ENCODE measurements around the gene DDA1. TPM values are rescaled to one million over a fixed set of nuclear protein-coding genes. Genes with fewer than 3 reads are reported as not detected.

The DDA1 gene
- total RNA-seq, 1 donor from 2014 or later, result 123 TPM

DNA sequence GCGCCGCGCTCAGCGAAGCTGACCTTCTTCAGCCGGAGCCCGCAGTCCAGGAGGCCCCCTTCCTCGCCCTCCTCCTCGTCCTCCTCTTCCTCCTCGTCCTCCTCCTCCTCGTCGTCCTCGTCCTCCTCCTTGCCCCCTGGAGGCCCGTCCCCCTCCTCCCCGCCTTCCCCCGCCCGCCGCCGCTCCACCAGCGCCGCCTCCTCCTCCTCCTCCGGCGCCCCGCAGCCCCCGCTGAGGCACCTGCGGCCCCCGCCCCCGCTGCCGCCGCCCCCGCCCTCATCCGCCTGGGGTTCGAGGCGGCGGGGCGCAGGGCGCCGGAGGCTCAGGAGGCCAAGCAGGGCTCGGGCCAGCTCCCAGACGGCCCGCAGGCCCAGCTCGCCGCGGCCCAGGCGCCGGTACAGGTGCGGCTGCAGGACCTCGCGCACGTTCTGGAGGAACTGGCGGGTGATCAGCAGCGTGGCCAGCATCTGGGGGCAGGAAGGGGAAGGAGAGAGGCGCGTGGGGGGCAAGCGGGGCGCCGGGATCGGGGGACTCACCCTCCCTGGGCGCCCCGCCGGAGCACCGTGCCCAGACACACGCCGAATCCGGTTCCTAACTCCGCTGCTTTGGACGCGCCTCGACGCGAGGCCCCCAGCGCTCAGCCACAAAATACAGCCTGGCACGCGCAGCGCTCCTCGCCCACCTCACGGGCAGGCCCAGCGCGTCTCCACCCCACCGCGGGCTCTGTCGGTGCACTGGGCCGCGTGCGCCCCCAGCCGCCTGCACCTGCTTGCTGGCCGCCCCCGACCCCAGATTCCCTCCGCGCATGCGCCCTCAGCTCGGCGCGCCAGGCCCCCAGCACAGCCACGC is 19.4 kb downstream of the DDA1 start:
- Mint-ChIP-seq H3K4me3 (ENCODE audit: unreplicated experiment) (no peak overlapping the region), H3K27me3 (ENCODE audit: low read depth, unreplicated experiment) (peaks cover 2% of the 10 kb centered on the region), H3K9me3 (ENCODE audit: unreplicated experiment) (no peaks in the 10 kb centered on the region), H3K4me1 (ENCODE audit: low read depth, unreplicated experiment) (peaks cover 6% of the 10 kb centered on the region), H3K36me3 (ENCODE audit: low read depth, unreplicated experiment) (peaks cover 5% of the 10 kb centered on the region), H3K27ac (ENCODE audit: unreplicated experiment) (no peak overlapping the region)
- Histone ChIP-seq H3K36me3 (ENCODE audit: insufficient read depth, low read length) (no peaks in the 10 kb centered on the region), H3K4me1 (ENCODE audit: insufficient read depth, low read length) (peaks cover 6% of the 10 kb centered on the region), H3K9me3 (ENCODE audit: insufficient read depth, low read depth, low read length) (no peaks in the 10 kb centered on the region), H3K27me3 (ENCODE audit: insufficient read depth, low read length) (no peaks in the 10 kb centered on the region), H3K4me3 (ENCODE audit: insufficient read depth, low read depth, low read length) (no peak overlapping the region), H3K9ac (ENCODE audit: low read length) (no peak overlapping the region), H2AFZ (ENCODE audit: low read depth, low read length) (no peak overlapping the region), H4K20me1 (ENCODE audit: insufficient read depth, low read length) (peaks cover 2% of the 10 kb centered on the region), H3K79me2 (ENCODE audit: insufficient read depth, low read length) (no peaks in the 10 kb centered on the region), H3K27ac (ENCODE audit: low read depth, low read length) (no peak overlapping the region), H3K4me2 (ENCODE audit: low read length) (no peak overlapping the region)
- FAIRE-seq (no peak), DNase-seq (ENCODE audit: low read depth) (no peak)
- TF ChIP-seq, protein P1, sequence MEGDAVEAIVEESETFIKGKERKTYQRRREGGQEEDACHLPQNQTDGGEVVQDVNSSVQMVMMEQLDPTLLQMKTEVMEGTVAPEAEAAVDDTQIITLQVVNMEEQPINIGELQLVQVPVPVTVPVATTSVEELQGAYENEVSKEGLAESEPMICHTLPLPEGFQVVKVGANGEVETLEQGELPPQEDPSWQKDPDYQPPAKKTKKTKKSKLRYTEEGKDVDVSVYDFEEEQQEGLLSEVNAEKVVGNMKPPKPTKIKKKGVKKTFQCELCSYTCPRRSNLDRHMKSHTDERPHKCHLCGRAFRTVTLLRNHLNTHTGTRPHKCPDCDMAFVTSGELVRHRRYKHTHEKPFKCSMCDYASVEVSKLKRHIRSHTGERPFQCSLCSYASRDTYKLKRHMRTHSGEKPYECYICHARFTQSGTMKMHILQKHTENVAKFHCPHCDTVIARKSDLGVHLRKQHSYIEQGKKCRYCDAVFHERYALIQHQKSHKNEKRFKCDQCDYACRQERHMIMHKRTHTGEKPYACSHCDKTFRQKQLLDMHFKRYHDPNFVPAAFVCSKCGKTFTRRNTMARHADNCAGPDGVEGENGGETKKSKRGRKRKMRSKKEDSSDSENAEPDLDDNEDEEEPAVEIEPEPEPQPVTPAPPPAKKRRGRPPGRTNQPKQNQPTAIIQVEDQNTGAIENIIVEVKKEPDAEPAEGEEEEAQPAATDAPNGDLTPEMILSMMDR (IDR thresholded peaks at IDR 0.05; ENCODE audit: insufficient read depth, low read depth, low read length), result no peak
- peak; percentile 46 for TF ChIP-seq EZH2 (IDR thresholded peaks at IDR 0.05; ENCODE audit: insufficient read depth, low read length)

DNA sequence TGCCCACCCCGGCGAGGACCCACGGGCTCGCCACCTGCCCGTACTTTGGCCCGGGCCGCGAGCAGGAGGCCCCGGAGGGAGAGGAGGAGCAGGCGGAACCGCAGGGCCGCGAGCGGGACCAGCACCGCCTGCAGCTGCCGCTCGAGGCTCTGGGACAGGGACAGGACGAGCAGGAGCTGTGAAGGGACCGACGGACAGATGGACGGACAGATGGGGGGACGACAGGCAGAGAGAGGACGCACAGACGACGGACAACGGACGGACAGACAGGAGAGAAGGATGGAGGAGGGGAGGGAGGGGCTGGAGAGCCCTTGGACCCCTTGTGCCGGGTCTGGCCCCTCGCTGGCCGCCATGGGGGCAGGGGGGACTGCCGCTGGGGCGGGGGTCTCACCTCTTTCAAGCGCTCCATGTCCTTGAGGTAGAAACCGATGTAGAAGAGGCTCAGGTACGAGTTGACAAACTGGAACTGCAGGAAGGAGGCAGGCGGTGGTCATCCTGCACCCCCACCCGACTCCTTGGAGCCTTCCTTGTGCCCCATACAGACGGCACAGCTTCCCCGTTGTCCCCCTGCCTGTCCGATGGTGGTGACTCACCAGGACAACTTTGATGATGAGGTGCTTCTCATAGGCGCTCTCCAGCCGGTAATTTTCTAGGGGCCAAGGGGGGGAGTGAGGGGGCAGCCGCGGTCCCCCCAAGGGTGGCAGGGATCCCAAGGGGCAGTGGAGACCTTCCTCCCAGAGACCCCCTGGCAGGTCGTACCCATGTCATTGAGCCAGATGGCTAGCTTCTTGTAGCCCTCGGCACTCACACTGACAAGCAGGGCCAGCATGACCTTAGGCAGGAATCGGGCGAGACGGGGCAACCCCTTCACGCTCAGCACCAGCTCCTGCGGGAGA is 20.3 kb downstream of the DDA1 start:
- H3K79me2 ChIP-seq (ENCODE audit: insufficient read depth, low read length), result no peaks in the 10 kb centered on the region
- TF ChIP-seq EZH2 (IDR thresholded peaks at IDR 0.05; ENCODE audit: insufficient read depth, low read length), result no peak
- TF ChIP-seq, protein P1 (IDR thresholded peaks at IDR 0.05; ENCODE audit: insufficient read depth, low read depth, low read length), result no peak
- H3K27ac Mint-ChIP-seq (ENCODE audit: unreplicated experiment), result no peak overlapping the region
- H3K27me3 Mint-ChIP-seq (ENCODE audit: low read depth, unreplicated experiment), result peaks cover 2% of the 10 kb centered on the region
- peaks cover 6% of the 10 kb centered on the region for H3K4me1 Mint-ChIP-seq (ENCODE audit: low read depth, unreplicated experiment)
- DNase-seq (ENCODE audit: low read depth) (no peak), FAIRE-seq (no peak)
- H3K27me3 ChIP-seq (ENCODE audit: insufficient read depth, low read length), result no peaks in the 10 kb centered on the region
- peaks cover 2% of the 10 kb centered on the region for H4K20me1 ChIP-seq (ENCODE audit: insufficient read depth, low read length)
- no peak overlapping the region for H3K4me3 ChIP-seq (ENCODE audit: insufficient read depth, low read depth, low read length)
- H2AFZ ChIP-seq (ENCODE audit: low read depth, low read length), result no peak overlapping the region
- no peak overlapping the region for H3K4me3 Mint-ChIP-seq (ENCODE audit: unreplicated experiment)
- H3K9me3 Mint-ChIP-seq (ENCODE audit: unreplicated experiment), result no peaks in the 10 kb centered on the region
- no peak overlapping the region for H3K4me2 ChIP-seq (ENCODE audit: low read length)
- H3K27ac ChIP-seq (ENCODE audit: low read depth, low read length), result no peak overlapping the region
- no peak overlapping the region for H3K9ac ChIP-seq (ENCODE audit: low read length)
- H3K36me3 ChIP-seq (ENCODE audit: insufficient read depth, low read length), result no peaks in the 10 kb centered on the region
- H3K9me3 ChIP-seq (ENCODE audit: insufficient read depth, low read depth, low read length), result no peaks in the 10 kb centered on the region
- peaks cover 11% of the 10 kb centered on the region for H3K4me1 ChIP-seq (ENCODE audit: insufficient read depth, low read length)
- H3K36me3 Mint-ChIP-seq (ENCODE audit: low read depth, unreplicated experiment), result peaks cover 7% of the 10 kb centered on the region
